Breast epithelium (tissue), 4 donors: ENCODE results near the gene PSEN2. TPM values are rescaled to one million over a fixed set of nuclear protein-coding genes. Genes with fewer than 3 reads are reported as not detected.
A peak's percentile ranks its signal among the peaks of the same experiment; 100 is the strongest.

ENCODE experiments used
- DNase-seq, 2 donors: peaks; one replicate each; pipeline ENCODE4 v3.0.0-alpha.2; 2019; ENCODE audit warnings: low spot score in 2 of 2
- H3K27ac ChIP-seq, 2 donors: fragments of 200-600 bp; sonication (generic) in 1 of 2; one replicate each; pipeline ENCODE4 v1.5.1; 2016 to 2019; ENCODE audit warnings: mild to moderate bottlenecking in 1 of 2
- H3K27me3 ChIP-seq, 2 donors: fragments of 200-600 bp; sonication (generic) in 1 of 2; one replicate each; pipeline versions ENCODE4 v1.5.1 to v1.6.0; 2017 to 2019; ENCODE audit warnings: control low read depth in 1 of 2, mild to moderate bottlenecking in 1 of 2
- H3K36me3 ChIP-seq: fragments of 200-600 bp; one replicate; pipeline ENCODE4 v1.5.1; 2019
- H3K4me1 ChIP-seq, 2 donors: fragments of 200-600 bp; sonication (generic); one replicate each; pipeline ENCODE4 v1.5.1; 2016 to 2019; ENCODE audit warnings: control low read depth in 1 of 2
- H3K4me3 ChIP-seq, 3 donors: fragments of 200-600 bp; sonication (generic); 1 replicate in 2 of 3; 2 replicates in 1 of 3; pipeline ENCODE4 v1.5.1; 2016 to 2019; ENCODE audit warnings: mild to moderate bottlenecking in 3 of 3, moderate library complexity in 2 of 3
- H3K9me3 ChIP-seq, 2 donors: fragments of 200-600 bp; sonication (generic) in 1 of 2; one replicate each; pipeline ENCODE4 v1.5.1; 2016 to 2019; ENCODE audit warnings: control low read depth in 1 of 2
- POLR2A ChIP-seq: fragments of 450-650 bp; IDR thresholded peaks from one replicate; pipeline ENCODE4 v1.6.1; 2016; ENCODE audit warnings: antibody characterized with exemption, mild to moderate bottlenecking, moderate library complexity
- POLR2AphosphoS5 ChIP-seq, 3 donors: sonication (generic); formaldehyde crosslinking; IDR thresholded peaks; one replicate each; pipeline ENCODE4 v1.6.1; 2017; ENCODE audit warnings: antibody characterized with exemption in 3 of 3
- intact Hi-C: fragments of 100-400 bp; cut with DNase I; formaldehyde crosslinking; loops from one replicate; pipeline ENCODE4 v1.15.1; 2023; ENCODE audit warnings: low total_unique reads
- total RNA-seq, 3 donors: library from RNA; depleted of rRNA; stranded (reverse); fragments of >200 nt; gene quantifications; one replicate each; pipeline ENCODE4 v1.1.0, GENCODE V29; 2016
- TF ChIP-seq, protein P1 (sequence below), 3 donors: fragments of 450-650 bp; IDR thresholded peaks; one replicate each; pipeline ENCODE4 v1.5.1; 2016 to 2017; ENCODE audit warnings: antibody characterized with exemption in 3 of 3, mild to moderate bottlenecking in 3 of 3, moderate library complexity in 3 of 3

The PSEN2 gene
- total RNA-seq, 3 donors from 2014 or later: 27.8 to 31.9 (median 27.9) TPM

DNA sequence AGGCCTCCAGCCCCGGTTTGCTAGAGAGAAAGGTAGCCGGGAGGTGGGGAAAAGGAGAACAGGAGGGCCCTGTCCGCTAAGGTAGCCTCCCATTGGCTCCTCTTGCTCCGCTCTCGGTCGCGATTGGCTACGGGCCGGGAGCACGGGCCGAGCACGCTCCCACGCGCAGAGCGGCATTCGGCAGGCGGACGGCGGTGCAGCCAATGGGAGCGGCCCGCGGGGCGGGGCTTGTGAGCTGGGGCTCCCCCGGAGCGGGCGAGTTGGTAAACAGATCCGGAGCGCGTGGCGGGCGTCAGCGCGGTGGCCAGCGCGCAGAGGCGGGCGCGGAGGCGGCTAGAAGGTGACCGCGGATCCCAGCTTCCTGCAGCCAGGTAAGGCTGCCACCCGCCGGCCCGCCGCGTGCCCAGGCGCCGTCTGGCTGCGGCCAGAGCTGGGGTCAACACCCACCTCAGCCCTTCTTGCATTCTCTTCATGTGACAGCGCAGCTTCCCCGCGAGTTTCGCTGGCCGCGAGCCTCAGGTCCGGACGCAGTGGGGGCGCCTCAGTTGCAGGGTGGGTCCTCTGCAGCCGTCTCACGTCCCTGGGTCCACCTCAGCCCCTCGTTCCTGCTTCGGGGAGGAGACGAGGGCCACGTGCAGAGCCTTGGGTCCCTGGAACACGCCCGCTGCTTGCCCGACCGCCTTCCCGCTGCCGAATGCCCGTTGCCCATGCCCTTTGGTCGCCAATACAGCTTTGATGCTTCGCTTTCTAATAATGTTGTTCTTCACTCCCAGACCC is 69.8 kb downstream of the PSEN2 start, which contains the start of gene COQ8A:
Gene COQ8A, plus strand, starts transcription at position 266 of the 777 bp plus-strand sequence. CDS start 21,092 bp downstream, outside the sequence.
- DNase-seq: peak; percentile 99
- TF ChIP-seq, protein P1, sequence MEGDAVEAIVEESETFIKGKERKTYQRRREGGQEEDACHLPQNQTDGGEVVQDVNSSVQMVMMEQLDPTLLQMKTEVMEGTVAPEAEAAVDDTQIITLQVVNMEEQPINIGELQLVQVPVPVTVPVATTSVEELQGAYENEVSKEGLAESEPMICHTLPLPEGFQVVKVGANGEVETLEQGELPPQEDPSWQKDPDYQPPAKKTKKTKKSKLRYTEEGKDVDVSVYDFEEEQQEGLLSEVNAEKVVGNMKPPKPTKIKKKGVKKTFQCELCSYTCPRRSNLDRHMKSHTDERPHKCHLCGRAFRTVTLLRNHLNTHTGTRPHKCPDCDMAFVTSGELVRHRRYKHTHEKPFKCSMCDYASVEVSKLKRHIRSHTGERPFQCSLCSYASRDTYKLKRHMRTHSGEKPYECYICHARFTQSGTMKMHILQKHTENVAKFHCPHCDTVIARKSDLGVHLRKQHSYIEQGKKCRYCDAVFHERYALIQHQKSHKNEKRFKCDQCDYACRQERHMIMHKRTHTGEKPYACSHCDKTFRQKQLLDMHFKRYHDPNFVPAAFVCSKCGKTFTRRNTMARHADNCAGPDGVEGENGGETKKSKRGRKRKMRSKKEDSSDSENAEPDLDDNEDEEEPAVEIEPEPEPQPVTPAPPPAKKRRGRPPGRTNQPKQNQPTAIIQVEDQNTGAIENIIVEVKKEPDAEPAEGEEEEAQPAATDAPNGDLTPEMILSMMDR (IDR thresholded peaks at IDR 0.05): peak in 1 of 3 donors; percentile 13
- TF ChIP-seq POLR2A: no peak
- TF ChIP-seq POLR2AphosphoS5 (IDR thresholded peaks at IDR 0.05): peak in 1 of 3 donors; percentile 71
- Histone ChIP-seq H3K4me3 (peak within 1 kb of the TSS; percentile 81 to 90 (median 88)), H3K9me3 (peaks cover 0 to 5% of the 10 kb centered on the region in 2 donors), H3K36me3 (no peaks in the 10 kb centered on the region), H3K4me1 (peaks cover 0 to 11% of the 10 kb centered on the region in 2 donors), H3K27me3 (no peaks in the 10 kb centered on the region), H3K27ac (peak within 1 kb of the TSS; percentile 95)
- intact Hi-C loops: no loop called here

DNA sequence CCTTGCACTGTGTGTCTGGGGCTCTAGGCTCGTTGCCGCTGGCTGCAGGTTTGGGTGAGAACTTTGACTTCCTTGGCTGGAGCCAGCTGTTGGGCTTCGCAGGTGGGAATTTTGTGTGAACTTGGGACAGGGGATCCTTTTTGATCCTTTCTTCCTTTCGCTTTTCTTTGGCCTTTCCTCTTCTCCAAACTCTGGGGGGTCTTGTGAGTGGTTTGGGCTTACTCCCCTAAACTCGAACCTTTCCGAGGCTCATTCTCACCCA is 70.3 kb downstream of the PSEN2 start:
- no peaks in the 10 kb centered on the region for H3K36me3 ChIP-seq
- intact Hi-C loops: no loop called here
- H3K27ac ChIP-seq: peak overlapping the region in 1 of 2 donors; percentile 95
- H3K4me3 ChIP-seq: peak overlapping the region; percentile 81 to 90 (median 88)
- no peaks in the 10 kb centered on the region for H3K9me3 ChIP-seq
- TF ChIP-seq, protein P1 (IDR thresholded peaks at IDR 0.05): no peak
- TF ChIP-seq POLR2AphosphoS5 (IDR thresholded peaks at IDR 0.05) (no peak), POLR2A (no peak)
- peaks cover 0 to 11% of the 10 kb centered on the region in 2 donors for H3K4me1 ChIP-seq
- no peak for DNase-seq
- no peaks in the 10 kb centered on the region for H3K27me3 ChIP-seq

DNA sequence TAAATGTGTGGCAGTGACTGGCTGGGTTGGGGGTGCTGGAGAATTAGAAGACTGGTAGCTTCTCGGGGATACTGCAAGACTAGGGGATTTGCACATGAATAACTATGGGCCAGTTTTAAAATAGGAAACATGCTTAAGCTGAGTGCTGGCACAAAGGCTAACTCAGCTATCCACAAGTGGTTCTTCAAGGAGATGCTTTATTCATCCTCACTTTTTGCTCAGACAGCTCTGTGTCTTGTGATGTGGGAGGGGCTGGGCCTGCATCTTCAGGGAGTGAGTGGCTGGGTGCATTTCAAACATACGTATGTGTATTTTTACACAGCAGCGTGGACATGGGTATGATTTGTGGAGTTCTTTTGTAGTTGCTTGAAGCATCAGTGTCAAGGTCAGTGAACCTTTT is 72.0 kb downstream of the PSEN2 start:
- intact Hi-C loops: no loop called here

DNA sequence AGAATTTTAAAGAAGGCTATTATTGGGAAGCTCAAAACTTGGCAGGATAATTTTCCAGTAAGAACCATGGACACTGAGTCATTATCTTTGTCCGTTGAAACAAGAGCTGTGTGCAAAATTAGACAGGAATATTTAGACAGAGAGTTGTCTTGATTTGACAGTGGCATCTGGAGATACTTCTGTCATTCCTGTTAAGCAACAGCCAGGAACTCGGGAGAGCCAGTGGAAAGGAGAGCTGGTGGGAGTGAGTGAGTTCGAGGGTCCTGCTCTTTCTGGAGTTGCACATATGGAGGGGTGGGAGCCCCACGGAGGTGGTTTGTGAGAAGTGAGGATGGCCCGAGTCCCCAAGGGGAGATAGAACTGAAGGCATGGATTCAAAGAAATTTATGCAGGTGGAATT is 72.7 kb downstream of the PSEN2 start:
- Histone ChIP-seq H3K27me3 (no peaks in the 10 kb centered on the region), H3K36me3 (no peaks in the 10 kb centered on the region), H3K27ac (no peak overlapping the region), H3K9me3 (peaks cover 0 to 4% of the 10 kb centered on the region in 2 donors), H3K4me3 (no peak overlapping the region), H3K4me1 (peaks cover 0 to 11% of the 10 kb centered on the region in 2 donors)
- intact Hi-C loops: no loop called here
- TF ChIP-seq, protein P1 (IDR thresholded peaks at IDR 0.05): no peak
- no peak for TF ChIP-seq POLR2AphosphoS5 (IDR thresholded peaks at IDR 0.05)
- TF ChIP-seq POLR2A: no peak
- no peak for DNase-seq

More for the DNA sequence above, 72.0 kb downstream of the PSEN2 start:
- H3K4me3 ChIP-seq: no peak overlapping the region
- H3K36me3 ChIP-seq: no peaks in the 10 kb centered on the region
- no peak for DNase-seq
- peaks cover 0 to 11% of the 10 kb centered on the region in 2 donors for H3K4me1 ChIP-seq
- H3K27ac ChIP-seq: no peak overlapping the region
- no peaks in the 10 kb centered on the region for H3K9me3 ChIP-seq
- no peaks in the 10 kb centered on the region for H3K27me3 ChIP-seq
- TF ChIP-seq POLR2AphosphoS5 (IDR thresholded peaks at IDR 0.05) (no peak), POLR2A (no peak)
- TF ChIP-seq, protein P1 (IDR thresholded peaks at IDR 0.05): no peak

DNA sequence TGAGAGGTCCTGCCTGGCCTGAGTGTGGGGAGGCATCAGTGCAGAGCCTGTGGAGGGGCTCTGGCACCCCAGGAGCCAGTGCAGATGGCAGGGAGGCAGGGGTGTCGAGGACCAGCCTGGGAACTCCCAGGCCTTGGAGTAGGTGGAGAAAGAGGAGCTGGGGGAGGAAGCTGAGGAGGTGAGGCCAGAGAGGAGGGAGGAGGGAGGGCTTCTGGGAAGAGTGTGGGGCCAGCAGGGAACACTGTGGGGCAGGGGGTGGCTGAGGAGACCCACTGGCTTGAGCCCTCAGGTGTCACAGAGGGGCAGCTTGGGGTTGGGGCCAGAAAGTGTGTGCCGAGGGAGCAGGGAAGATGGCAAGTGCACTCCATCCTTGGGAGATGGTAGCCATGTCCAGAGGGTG is 73.5 kb downstream of the PSEN2 start:
- H3K36me3 ChIP-seq: no peaks in the 10 kb centered on the region
- H3K9me3 ChIP-seq: peaks cover 0 to 6% of the 10 kb centered on the region in 2 donors
- H3K27me3 ChIP-seq: no peaks in the 10 kb centered on the region
- intact Hi-C loops: no loop called here
- no peak overlapping the region for H3K4me3 ChIP-seq
- H3K4me1 ChIP-seq: peaks cover 0 to 11% of the 10 kb centered on the region in 2 donors
- TF ChIP-seq, protein P1 (IDR thresholded peaks at IDR 0.05): no peak
- TF ChIP-seq POLR2AphosphoS5 (IDR thresholded peaks at IDR 0.05) (no peak), POLR2A (no peak)
- DNase-seq: no peak
- no peak overlapping the region for H3K27ac ChIP-seq
